WTC11 (cell line): ENCODE results near the gene SLC38A11. TPM values are rescaled to one million over a fixed set of nuclear protein-coding genes. Genes with fewer than 3 reads are reported as not detected.

ENCODE experiments used
- ATAC-seq: fragments of 200-7000 bp; cut with Tn5 transposase; 2 replicates; pipeline ENCODE4 v1.10.0; 2021; ENCODE audit warnings: mild to moderate bottlenecking, moderate library complexity
- CTCF ChIA-PET: fragments of 300-600 bp; sonication (Branson Sonifier 250); formaldehyde crosslinking; loops from one replicate; lab custom pipeline; 2021; ENCODE audit warnings: antibody characterized with exemption; lab: Charles Lee
- POLR2A ChIA-PET: fragments of 350-600 bp; sonication (Branson Sonifier 250); formaldehyde crosslinking; loops from one replicate; lab custom pipeline; 2021; ENCODE audit warnings: antibody characterized with exemption; lab: Charles Lee
- DNase-seq: peaks from one replicate; pipeline ENCODE4 v3.0.0; 2021; ENCODE audit warnings: low spot score
- H3K27ac Mint-ChIP-seq: 2 replicates; pipeline ENCODE4 v1.8.0; 2021; ENCODE audit warnings: mixed read lengths
- H3K27me3 Mint-ChIP-seq: 2 replicates; pipeline ENCODE4 v1.8.0; 2021; ENCODE audit warnings: low read depth, mild to moderate bottlenecking, moderate library complexity, mixed read lengths
- H3K36me3 Mint-ChIP-seq: 2 replicates; pipeline ENCODE4 v1.8.0; 2021; ENCODE audit warnings: mixed read lengths
- H3K4me1 Mint-ChIP-seq: 2 replicates; pipeline ENCODE4 v1.8.0; 2022; ENCODE audit warnings: mixed read lengths
- H3K4me3 Mint-ChIP-seq: 2 replicates; pipeline ENCODE4 v1.8.0; 2021; ENCODE audit warnings: mild to moderate bottlenecking, moderate library complexity, mixed read lengths
- H3K9me3 Mint-ChIP-seq: 2 replicates; pipeline ENCODE4 v1.8.0; 2021; ENCODE audit warnings: mixed read lengths
- ATF1 ChIP-seq: sonication (generic); formaldehyde crosslinking; IDR thresholded peaks from 2 replicates; pipeline ENCODE4 v1.8.1; 2023; ENCODE audit warnings: mild to moderate bottlenecking, moderate library complexity, missing genetic modification reagents
- CBFB ChIP-seq: sonication (generic); formaldehyde crosslinking; IDR thresholded peaks from 2 replicates; pipeline ENCODE4 v1.8.1; 2022; ENCODE audit warnings: mild to moderate bottlenecking, low read depth, missing genetic modification reagents
- CREM ChIP-seq: sonication (generic); formaldehyde crosslinking; IDR thresholded peaks from 2 replicates; pipeline ENCODE4 v1.8.1; 2022; ENCODE audit warnings: mild to moderate bottlenecking, missing genetic modification reagents, moderate library complexity
- ESRRA ChIP-seq: sonication (generic); formaldehyde crosslinking; IDR thresholded peaks from 2 replicates; pipeline ENCODE4 v1.8.1; 2022; ENCODE audit warnings: mild to moderate bottlenecking, missing genetic modification reagents, borderline replicate concordance
- FOXK1 ChIP-seq: sonication (generic); formaldehyde crosslinking; IDR thresholded peaks from 2 replicates; pipeline ENCODE4 v1.8.0; 2022; ENCODE audit warnings: mild to moderate bottlenecking, moderate library complexity, missing genetic modification reagents
- JUN ChIP-seq: sonication (generic); formaldehyde crosslinking; IDR thresholded peaks from 2 replicates; pipeline ENCODE4 v1.8.0; 2023; ENCODE audit warnings: mild to moderate bottlenecking, missing genetic modification reagents
- MYBL2 ChIP-seq: sonication (generic); formaldehyde crosslinking; IDR thresholded peaks from 2 replicates; pipeline ENCODE4 v1.8.1; 2023; ENCODE audit warnings: mild to moderate bottlenecking, moderate library complexity, missing genetic modification reagents
- NFE2L1 ChIP-seq: sonication (generic); formaldehyde crosslinking; IDR thresholded peaks from 2 replicates; pipeline ENCODE4 v1.8.1; 2023; ENCODE audit warnings: missing genetic modification reagents
- NFYB ChIP-seq: sonication (generic); formaldehyde crosslinking; conservative IDR thresholded peaks from 2 replicates; pipeline ENCODE4 v1.8.0; 2022; ENCODE audit warnings: low read depth, missing genetic modification reagents
- NR3C1 ChIP-seq: sonication (generic); formaldehyde crosslinking; conservative IDR thresholded peaks from 2 replicates; pipeline ENCODE4 v1.8.1; 2023; ENCODE audit warnings: low read depth, mild to moderate bottlenecking, missing genetic modification reagents
- RELA ChIP-seq: sonication (generic); formaldehyde crosslinking; IDR thresholded peaks from 2 replicates; pipeline ENCODE4 v1.8.1; 2022; ENCODE audit warnings: missing genetic modification reagents, mild to moderate bottlenecking, borderline replicate concordance
- ZNF121 ChIP-seq: sonication (generic); formaldehyde crosslinking; IDR thresholded peaks from 2 replicates; pipeline ENCODE4 v1.8.0; 2023; ENCODE audit warnings: missing genetic modification reagents
- ZNF138 ChIP-seq: sonication (generic); formaldehyde crosslinking; conservative IDR thresholded peaks from 2 replicates; pipeline ENCODE4 v1.8.1; 2022; ENCODE audit warnings: mild to moderate bottlenecking, moderate library complexity, missing genetic modification reagents
- ZNF219 ChIP-seq: sonication (generic); formaldehyde crosslinking; IDR thresholded peaks from 2 replicates; pipeline ENCODE4 v1.8.0; 2023; ENCODE audit warnings: missing genetic modification reagents, mild to moderate bottlenecking, borderline replicate concordance
- ZNF263 ChIP-seq: sonication (generic); formaldehyde crosslinking; IDR thresholded peaks from 2 replicates; pipeline ENCODE4 v1.8.1; 2022; ENCODE audit warnings: low read depth, mild to moderate bottlenecking, moderate library complexity, missing genetic modification reagents
- total RNA-seq: library from RNA; stranded (reverse); gene quantifications from 3 replicates; pipeline ENCODE4 v1.2.3, GENCODE V29; 2021
- TF ChIP-seq, protein P1 (sequence below): fragments of 250-450 bp; sonication (Bioruptor Pico); IDR thresholded peaks from 2 replicates; pipeline ENCODE4 v2.1.2; 2022; ENCODE audit warnings: mild to moderate bottlenecking, moderate library complexity
- TF ChIP-seq, protein P2 (sequence below): sonication (generic); formaldehyde crosslinking; IDR thresholded peaks from 2 replicates; pipeline ENCODE4 v1.8.1; 2022; ENCODE audit warnings: low read depth, missing genetic modification reagents, borderline replicate concordance
- TF ChIP-seq, protein P3 (sequence below): sonication (generic); formaldehyde crosslinking; IDR thresholded peaks from 2 replicates; pipeline ENCODE4 v1.8.1; 2023; ENCODE audit warnings: mild to moderate bottlenecking, missing genetic modification reagents, moderate library complexity
- TF ChIP-seq, protein P4 (sequence below): sonication (generic); formaldehyde crosslinking; IDR thresholded peaks from 2 replicates; pipeline ENCODE4 v1.8.1; 2022; ENCODE audit warnings: mild to moderate bottlenecking, missing genetic modification reagents, moderate library complexity, borderline replicate concordance
- TF ChIP-seq, protein P5 (sequence below): sonication (generic); formaldehyde crosslinking; IDR thresholded peaks from 2 replicates; pipeline ENCODE4 v1.8.0; 2022; ENCODE audit warnings: missing genetic modification reagents
- TF ChIP-seq, protein P6 (sequence below): fragments of 250-450 bp; sonication (Bioruptor Pico); IDR thresholded peaks from 2 replicates; pipeline ENCODE4 v1.9.0; 2021; ENCODE audit warnings: mild to moderate bottlenecking, borderline replicate concordance

The SLC38A11 gene
- total RNA-seq, 1 experiment from 2014 or later, result not detected

DNA sequence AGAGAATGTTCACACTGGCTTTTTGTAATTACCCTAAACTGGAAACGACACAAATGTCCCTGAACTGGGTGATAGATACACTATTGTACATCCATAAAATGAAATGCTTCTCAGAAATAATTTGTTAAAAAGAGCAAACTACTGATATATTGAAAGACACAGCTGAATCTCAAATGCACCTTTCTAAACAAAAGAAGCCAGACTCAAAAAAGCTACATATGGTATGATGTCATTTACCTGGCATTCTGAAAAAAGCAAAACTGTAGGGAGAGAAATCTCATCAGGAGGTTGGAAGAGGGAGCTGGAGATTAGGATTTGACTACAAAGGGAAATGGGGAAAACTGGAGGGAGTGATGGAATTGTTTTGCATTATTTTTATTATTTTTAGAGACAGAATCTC is 12.0 kb downstream of the SLC38A11 start:
- no peaks in the 10 kb centered on the region for H3K27me3 Mint-ChIP-seq
- H3K9me3 Mint-ChIP-seq, result no peaks in the 10 kb centered on the region
- H3K27ac Mint-ChIP-seq, result no peak overlapping the region
- DNase-seq (no peak), ATAC-seq (no peak)
- H3K36me3 Mint-ChIP-seq, result no peaks in the 10 kb centered on the region
- H3K4me1 Mint-ChIP-seq, result no peaks in the 10 kb centered on the region
- ChIA-PET POLR2A (no interaction called here), CTCF (no interaction called here)
- no peak overlapping the region for H3K4me3 Mint-ChIP-seq
- TF ChIP-seq, protein P1, sequence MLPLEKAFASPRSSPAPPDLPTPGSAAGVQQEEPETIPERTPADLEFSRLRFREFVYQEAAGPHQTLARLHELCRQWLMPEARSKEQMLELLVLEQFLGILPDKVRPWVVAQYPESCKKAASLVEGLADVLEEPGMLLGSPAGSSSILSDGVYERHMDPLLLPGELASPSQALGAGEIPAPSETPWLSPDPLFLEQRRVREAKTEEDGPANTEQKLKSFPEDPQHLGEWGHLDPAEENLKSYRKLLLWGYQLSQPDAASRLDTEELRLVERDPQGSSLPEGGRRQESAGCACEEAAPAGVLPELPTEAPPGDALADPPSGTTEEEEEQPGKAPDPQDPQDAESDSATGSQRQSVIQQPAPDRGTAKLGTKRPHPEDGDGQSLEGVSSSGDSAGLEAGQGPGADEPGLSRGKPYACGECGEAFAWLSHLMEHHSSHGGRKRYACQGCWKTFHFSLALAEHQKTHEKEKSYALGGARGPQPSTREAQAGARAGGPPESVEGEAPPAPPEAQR (CRISPR knock-in tag), result no peak
- TF ChIP-seq ZNF219 (CRISPR knock-in tag) (no peak), ZNF138 (CRISPR knock-in tag) (no peak), JUN (CRISPR knock-in tag) (no peak), CBFB (CRISPR knock-in tag) (no peak), NFE2L1 (CRISPR knock-in tag) (no peak), FOXK1 (CRISPR knock-in tag) (no peak), ESRRA (CRISPR knock-in tag) (no peak), ZNF121 (CRISPR knock-in tag) (no peak)
- TF ChIP-seq, protein P2, sequence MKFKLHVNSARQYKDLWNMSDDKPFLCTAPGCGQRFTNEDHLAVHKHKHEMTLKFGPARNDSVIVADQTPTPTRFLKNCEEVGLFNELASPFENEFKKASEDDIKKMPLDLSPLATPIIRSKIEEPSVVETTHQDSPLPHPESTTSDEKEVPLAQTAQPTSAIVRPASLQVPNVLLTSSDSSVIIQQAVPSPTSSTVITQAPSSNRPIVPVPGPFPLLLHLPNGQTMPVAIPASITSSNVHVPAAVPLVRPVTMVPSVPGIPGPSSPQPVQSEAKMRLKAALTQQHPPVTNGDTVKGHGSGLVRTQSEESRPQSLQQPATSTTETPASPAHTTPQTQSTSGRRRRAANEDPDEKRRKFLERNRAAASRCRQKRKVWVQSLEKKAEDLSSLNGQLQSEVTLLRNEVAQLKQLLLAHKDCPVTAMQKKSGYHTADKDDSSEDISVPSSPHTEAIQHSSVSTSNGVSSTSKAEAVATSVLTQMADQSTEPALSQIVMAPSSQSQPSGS (CRISPR knock-in tag), result no peak

DNA sequence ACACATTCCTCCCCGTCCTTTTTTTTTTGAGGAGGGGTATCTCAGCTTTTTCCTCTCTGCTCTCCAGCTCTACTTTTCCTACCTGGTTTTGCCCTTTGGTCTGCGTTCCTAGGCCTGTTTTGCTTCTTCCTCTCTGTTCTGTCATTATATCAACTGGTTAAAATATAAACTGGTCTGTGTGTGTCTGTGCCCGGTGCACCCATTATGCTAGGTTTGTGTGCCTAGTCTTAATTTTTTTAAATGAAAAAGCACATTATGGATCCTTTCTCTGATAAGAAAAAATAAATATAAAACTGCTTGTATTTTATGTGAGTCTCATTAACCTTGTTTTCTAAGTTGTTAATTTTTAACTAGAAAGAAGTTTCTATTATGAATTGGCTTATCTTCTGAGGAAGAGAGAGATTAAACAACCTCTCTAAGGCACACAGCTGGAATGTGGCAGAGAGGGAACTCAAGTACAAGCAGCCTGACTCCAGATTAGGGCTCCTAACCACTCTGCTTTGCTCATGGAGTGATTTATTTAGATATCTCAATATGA is 17.4 kb downstream of the SLC38A11 start:
- no peak overlapping the region; the same call in 1 of the 2 replicates for H3K27ac Mint-ChIP-seq
- 0 out of 2 replicates have a peak, but pooled peaks cover 7% of the 10 kb centered on the region for H3K4me1 Mint-ChIP-seq
- ATAC-seq (no peak), DNase-seq (no peak)
- H3K9me3 Mint-ChIP-seq, result no peaks in the 10 kb centered on the region
- POLR2A ChIA-PET, result no interaction called here
- CTCF ChIA-PET, result interaction anchor here (0.8 kb wide), 1 partner anchor 96 kb away, joined by 3 read pairs; no protein-coding TSS in a partner anchor
- H3K4me3 Mint-ChIP-seq, result no peak overlapping the region
- H3K27me3 Mint-ChIP-seq, result no peaks in the 10 kb centered on the region
- no peaks in the 10 kb centered on the region for H3K36me3 Mint-ChIP-seq
- TF ChIP-seq ZNF121 (CRISPR knock-in tag) (no peak), ZNF219 (CRISPR knock-in tag) (no peak), NFYB (CRISPR knock-in tag) (no peak), NR3C1 (CRISPR knock-in tag) (no peak), ATF1 (CRISPR knock-in tag) (no peak), MYBL2 (CRISPR knock-in tag) (no peak), RELA (CRISPR knock-in tag) (no peak), FOXK1 (CRISPR knock-in tag) (no peak), ZNF263 (CRISPR knock-in tag) (no peak), CREM (CRISPR knock-in tag) (no peak)
- TF ChIP-seq, protein P3, sequence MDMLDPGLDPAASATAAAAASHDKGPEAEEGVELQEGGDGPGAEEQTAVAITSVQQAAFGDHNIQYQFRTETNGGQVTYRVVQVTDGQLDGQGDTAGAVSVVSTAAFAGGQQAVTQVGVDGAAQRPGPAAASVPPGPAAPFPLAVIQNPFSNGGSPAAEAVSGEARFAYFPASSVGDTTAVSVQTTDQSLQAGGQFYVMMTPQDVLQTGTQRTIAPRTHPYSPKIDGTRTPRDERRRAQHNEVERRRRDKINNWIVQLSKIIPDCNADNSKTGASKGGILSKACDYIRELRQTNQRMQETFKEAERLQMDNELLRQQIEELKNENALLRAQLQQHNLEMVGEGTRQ (CRISPR knock-in tag), result no peak
- TF ChIP-seq, protein P4, sequence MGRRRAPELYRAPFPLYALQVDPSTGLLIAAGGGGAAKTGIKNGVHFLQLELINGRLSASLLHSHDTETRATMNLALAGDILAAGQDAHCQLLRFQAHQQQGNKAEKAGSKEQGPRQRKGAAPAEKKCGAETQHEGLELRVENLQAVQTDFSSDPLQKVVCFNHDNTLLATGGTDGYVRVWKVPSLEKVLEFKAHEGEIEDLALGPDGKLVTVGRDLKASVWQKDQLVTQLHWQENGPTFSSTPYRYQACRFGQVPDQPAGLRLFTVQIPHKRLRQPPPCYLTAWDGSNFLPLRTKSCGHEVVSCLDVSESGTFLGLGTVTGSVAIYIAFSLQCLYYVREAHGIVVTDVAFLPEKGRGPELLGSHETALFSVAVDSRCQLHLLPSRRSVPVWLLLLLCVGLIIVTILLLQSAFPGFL (CRISPR knock-in tag), result no peak
- TF ChIP-seq, protein P5, sequence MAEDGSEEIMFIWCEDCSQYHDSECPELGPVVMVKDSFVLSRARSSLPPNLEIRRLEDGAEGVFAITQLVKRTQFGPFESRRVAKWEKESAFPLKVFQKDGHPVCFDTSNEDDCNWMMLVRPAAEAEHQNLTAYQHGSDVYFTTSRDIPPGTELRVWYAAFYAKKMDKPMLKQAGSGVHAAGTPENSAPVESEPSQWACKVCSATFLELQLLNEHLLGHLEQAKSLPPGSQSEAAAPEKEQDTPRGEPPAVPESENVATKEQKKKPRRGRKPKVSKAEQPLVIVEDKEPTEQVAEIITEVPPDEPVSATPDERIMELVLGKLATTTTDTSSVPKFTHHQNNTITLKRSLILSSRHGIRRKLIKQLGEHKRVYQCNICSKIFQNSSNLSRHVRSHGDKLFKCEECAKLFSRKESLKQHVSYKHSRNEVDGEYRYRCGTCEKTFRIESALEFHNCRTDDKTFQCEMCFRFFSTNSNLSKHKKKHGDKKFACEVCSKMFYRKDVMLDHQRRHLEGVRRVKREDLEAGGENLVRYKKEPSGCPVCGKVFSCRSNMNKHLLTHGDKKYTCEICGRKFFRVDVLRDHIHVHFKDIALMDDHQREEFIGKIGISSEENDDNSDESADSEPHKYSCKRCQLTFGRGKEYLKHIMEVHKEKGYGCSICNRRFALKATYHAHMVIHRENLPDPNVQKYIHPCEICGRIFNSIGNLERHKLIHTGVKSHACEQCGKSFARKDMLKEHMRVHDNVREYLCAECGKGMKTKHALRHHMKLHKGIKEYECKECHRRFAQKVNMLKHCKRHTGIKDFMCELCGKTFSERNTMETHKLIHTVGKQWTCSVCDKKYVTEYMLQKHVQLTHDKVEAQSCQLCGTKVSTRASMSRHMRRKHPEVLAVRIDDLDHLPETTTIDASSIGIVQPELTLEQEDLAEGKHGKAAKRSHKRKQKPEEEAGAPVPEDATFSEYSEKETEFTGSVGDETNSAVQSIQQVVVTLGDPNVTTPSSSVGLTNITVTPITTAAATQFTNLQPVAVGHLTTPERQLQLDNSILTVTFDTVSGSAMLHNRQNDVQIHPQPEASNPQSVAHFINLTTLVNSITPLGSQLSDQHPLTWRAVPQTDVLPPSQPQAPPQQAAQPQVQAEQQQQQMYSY (CRISPR knock-in tag), result no peak
- TF ChIP-seq, protein P6, sequence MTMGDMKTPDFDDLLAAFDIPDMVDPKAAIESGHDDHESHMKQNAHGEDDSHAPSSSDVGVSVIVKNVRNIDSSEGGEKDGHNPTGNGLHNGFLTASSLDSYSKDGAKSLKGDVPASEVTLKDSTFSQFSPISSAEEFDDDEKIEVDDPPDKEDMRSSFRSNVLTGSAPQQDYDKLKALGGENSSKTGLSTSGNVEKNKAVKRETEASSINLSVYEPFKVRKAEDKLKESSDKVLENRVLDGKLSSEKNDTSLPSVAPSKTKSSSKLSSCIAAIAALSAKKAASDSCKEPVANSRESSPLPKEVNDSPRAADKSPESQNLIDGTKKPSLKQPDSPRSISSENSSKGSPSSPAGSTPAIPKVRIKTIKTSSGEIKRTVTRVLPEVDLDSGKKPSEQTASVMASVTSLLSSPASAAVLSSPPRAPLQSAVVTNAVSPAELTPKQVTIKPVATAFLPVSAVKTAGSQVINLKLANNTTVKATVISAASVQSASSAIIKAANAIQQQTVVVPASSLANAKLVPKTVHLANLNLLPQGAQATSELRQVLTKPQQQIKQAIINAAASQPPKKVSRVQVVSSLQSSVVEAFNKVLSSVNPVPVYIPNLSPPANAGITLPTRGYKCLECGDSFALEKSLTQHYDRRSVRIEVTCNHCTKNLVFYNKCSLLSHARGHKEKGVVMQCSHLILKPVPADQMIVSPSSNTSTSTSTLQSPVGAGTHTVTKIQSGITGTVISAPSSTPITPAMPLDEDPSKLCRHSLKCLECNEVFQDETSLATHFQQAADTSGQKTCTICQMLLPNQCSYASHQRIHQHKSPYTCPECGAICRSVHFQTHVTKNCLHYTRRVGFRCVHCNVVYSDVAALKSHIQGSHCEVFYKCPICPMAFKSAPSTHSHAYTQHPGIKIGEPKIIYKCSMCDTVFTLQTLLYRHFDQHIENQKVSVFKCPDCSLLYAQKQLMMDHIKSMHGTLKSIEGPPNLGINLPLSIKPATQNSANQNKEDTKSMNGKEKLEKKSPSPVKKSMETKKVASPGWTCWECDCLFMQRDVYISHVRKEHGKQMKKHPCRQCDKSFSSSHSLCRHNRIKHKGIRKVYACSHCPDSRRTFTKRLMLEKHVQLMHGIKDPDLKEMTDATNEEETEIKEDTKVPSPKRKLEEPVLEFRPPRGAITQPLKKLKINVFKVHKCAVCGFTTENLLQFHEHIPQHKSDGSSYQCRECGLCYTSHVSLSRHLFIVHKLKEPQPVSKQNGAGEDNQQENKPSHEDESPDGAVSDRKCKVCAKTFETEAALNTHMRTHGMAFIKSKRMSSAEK (CRISPR knock-in tag), result no peak
